Heart left ventricle (tissue), 13 donors: ENCODE results near the gene RIC3.

Experiments
- CTCF ChIP-seq, 12 donors: fragments of 200-600 bp; sonication (generic) in 4 of 12; IDR thresholded peaks; one replicate each; pipeline versions ENCODE4 v1.5.0 to v1.8.0; 2018 to 2022; ENCODE audit warnings: antibody characterized with exemption in 12 of 12, mild to moderate bottlenecking in 5 of 12
- POLR2A ChIP-seq, 2 donors: fragments of 450-650 bp; IDR thresholded peaks; one replicate each; pipeline ENCODE4 v1.6.1; 2017; ENCODE audit warnings: antibody characterized with exemption in 2 of 2, mild to moderate bottlenecking in 2 of 2, moderate library complexity in 2 of 2
- donor health status: ischemic (EF 13 %, LVEDD 7.1; RV severe dilation, severe dysfunction).
- donor health status: DM: no; HTN: yes; CAD: no.
- donor health status: DM: no; HTN: no; CAD: no.
- donor health status: ischemic (EF 25% LVEDD 6.9; RV normal size, moderate dysfunction).
- donor health status: ischemic (EF 25% LVEDD 5.7; RV mildly dilated, moderate dysfunction).
- donor health status: ischemic (EF 35%, LVEDD 5.7; RV mildly dilated, moderate dysfunction).
- donor health status: nonischemic (EF 11% LVEDD 7.7; RV severe dilation, severe dysfunction).
- donor health status: DM: yes; HTN: yes; CAD: no.
- donor health status: PGD.
- donor health status: ischemic (EF 29% LVEDD 5.4; RV normal size, mild dysfunction).
- donor health status: nonischemic (EF 23%, LVEDD 6.1; RV moderate dilation, normal function).

- no peak for TF ChIP-seq CTCF (IDR thresholded peaks at IDR 0.05)
- TF ChIP-seq POLR2A (IDR thresholded peaks at IDR 0.05), result no peak
These were observed 71.4 kb downstream of the RIC3 start for GRCh38 chr11:8097468-8097867.
